HL-60 (cell line): ENCODE measurements around the gene ABCC1.
A peak's percentile ranks its signal among the peaks of the same experiment; 100 is the strongest.

Source experiments
- DNase-seq, 2 experiments: peaks; one replicate each; pipeline ENCODE4 v3.0.0-alpha.2; 2010 to 2020; ENCODE audit warnings: low read depth in 1 of 2, low spot score in 1 of 2
- H3K27ac ChIP-seq: fragments of 250-450 bp; sonication (Bioruptor Pico); replicated peaks from 2 replicates; pipeline ENCODE4 v1.5.1; 2020; ENCODE audit warnings: mild to moderate bottlenecking, moderate library complexity
- H3K27me3 ChIP-seq: fragments of 250-450 bp; sonication (Bioruptor Pico); 2 replicates; pipeline ENCODE4 v1.5.1; 2021; ENCODE audit warnings: mild to moderate bottlenecking, moderate library complexity; ENCODE audit not compliant: insufficient read depth, poor library complexity, severe bottlenecking
- H3K4me3 ChIP-seq: replicated peaks from 2 replicates; pipeline ENCODE4 v1.5.1; 2011; ENCODE audit warnings: mild to moderate bottlenecking, control low read depth, low read length; ENCODE audit not compliant: insufficient read depth
- GABPA ChIP-seq: IDR thresholded peaks from 2 replicates; pipeline ENCODE4 v1.6.1; 2012; ENCODE audit warnings: low read depth
- POLR2AphosphoS5 ChIP-seq: IDR thresholded peaks from 2 replicates; pipeline ENCODE4 v1.6.1; 2012; ENCODE audit warnings: low read depth
- SPI1 ChIP-seq: IDR thresholded peaks from 2 replicates; pipeline ENCODE4 v1.6.1; 2012; ENCODE audit warnings: low read depth, mild to moderate bottlenecking, borderline replicate concordance
- TF ChIP-seq, protein P1 (sequence below): IDR thresholded peaks from one replicate; pipeline ENCODE4 v1.5.1; 2011; ENCODE audit warnings: low read length, control low read depth, inconsistent platforms; ENCODE audit not compliant: insufficient read depth
- TF ChIP-seq, protein P2 (sequence below): IDR thresholded peaks from 2 replicates; pipeline ENCODE4 v1.6.1; 2012; ENCODE audit warnings: low read depth; ENCODE audit not compliant: insufficient replicate concordance

The ABCC1 gene

DNA sequence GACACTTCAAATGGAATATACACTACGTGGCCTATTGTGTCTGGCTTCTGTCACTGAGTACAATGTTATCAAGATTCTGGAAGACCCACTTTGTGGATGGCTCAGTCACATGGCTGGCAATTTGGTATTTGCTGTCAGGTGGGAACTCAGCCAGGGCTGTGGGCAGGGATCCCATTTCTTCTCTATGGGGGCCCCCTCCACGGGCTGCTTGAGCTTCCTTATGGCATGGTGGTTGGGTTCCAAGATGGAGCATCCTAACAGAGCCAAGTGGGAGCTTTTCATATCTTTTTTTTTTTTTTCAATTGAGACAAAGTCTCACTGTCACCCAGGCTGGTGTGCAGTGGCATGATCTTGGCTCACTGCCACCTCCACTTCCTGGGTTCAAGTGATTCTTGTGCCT, 43.0 kb upstream of the ABCC1 start:
- TF ChIP-seq, protein P1, sequence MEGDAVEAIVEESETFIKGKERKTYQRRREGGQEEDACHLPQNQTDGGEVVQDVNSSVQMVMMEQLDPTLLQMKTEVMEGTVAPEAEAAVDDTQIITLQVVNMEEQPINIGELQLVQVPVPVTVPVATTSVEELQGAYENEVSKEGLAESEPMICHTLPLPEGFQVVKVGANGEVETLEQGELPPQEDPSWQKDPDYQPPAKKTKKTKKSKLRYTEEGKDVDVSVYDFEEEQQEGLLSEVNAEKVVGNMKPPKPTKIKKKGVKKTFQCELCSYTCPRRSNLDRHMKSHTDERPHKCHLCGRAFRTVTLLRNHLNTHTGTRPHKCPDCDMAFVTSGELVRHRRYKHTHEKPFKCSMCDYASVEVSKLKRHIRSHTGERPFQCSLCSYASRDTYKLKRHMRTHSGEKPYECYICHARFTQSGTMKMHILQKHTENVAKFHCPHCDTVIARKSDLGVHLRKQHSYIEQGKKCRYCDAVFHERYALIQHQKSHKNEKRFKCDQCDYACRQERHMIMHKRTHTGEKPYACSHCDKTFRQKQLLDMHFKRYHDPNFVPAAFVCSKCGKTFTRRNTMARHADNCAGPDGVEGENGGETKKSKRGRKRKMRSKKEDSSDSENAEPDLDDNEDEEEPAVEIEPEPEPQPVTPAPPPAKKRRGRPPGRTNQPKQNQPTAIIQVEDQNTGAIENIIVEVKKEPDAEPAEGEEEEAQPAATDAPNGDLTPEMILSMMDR = no peak
- TF ChIP-seq SPI1 (no peak), POLR2AphosphoS5 (no peak), GABPA (no peak)
- TF ChIP-seq, protein P2, sequence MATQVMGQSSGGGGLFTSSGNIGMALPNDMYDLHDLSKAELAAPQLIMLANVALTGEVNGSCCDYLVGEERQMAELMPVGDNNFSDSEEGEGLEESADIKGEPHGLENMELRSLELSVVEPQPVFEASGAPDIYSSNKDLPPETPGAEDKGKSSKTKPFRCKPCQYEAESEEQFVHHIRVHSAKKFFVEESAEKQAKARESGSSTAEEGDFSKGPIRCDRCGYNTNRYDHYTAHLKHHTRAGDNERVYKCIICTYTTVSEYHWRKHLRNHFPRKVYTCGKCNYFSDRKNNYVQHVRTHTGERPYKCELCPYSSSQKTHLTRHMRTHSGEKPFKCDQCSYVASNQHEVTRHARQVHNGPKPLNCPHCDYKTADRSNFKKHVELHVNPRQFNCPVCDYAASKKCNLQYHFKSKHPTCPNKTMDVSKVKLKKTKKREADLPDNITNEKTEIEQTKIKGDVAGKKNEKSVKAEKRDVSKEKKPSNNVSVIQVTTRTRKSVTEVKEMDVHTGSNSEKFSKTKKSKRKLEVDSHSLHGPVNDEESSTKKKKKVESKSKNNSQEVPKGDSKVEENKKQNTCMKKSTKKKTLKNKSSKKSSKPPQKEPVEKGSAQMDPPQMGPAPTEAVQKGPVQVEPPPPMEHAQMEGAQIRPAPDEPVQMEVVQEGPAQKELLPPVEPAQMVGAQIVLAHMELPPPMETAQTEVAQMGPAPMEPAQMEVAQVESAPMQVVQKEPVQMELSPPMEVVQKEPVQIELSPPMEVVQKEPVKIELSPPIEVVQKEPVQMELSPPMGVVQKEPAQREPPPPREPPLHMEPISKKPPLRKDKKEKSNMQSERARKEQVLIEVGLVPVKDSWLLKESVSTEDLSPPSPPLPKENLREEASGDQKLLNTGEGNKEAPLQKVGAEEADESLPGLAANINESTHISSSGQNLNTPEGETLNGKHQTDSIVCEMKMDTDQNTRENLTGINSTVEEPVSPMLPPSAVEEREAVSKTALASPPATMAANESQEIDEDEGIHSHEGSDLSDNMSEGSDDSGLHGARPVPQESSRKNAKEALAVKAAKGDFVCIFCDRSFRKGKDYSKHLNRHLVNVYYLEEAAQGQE = no peak
- Histone ChIP-seq H3K27ac (no peak overlapping the region), H3K4me3 (no peak overlapping the region), H3K27me3 (no peaks in the 10 kb centered on the region)
- no peak for DNase-seq

DNA sequence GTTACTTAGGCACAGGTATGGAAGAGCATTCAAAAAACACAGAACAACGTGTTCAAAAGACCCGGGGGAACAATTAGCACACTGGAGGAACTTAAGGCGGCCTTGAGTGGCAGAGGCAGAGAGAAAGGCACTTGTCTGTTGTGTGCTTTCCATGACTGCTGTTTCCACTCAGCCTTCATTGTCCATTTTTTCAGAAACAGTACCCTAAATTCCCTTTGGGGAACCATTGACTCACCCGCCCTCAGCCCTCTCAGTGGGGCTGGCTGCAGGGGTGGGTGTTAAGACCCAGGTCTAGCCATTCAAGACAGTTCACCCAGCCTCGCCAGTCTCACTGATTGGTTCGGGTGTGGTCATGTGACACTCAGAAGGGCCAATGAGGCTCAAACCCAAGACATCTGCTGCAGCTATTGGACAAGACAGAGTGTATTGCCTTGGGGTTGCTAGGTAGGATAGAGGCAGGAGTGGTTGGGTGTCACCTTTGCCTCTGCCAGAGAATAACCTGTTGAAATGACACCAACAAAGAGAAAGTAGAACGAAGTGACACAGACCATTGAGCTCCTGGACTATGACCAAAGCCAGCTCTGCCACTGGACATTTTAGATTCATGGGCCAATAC, 41.4 kb upstream of the ABCC1 start:
- H3K27ac ChIP-seq = no peak overlapping the region
- DNase-seq = peak in 1 of 2 experiments; percentile 13
- H3K27me3 ChIP-seq = no peaks in the 10 kb centered on the region
- H3K4me3 ChIP-seq = no peak overlapping the region
- TF ChIP-seq SPI1 (no peak), POLR2AphosphoS5 (no peak), GABPA (no peak)
- TF ChIP-seq, protein P1 = no peak
- TF ChIP-seq, protein P2 = no peak

DNA sequence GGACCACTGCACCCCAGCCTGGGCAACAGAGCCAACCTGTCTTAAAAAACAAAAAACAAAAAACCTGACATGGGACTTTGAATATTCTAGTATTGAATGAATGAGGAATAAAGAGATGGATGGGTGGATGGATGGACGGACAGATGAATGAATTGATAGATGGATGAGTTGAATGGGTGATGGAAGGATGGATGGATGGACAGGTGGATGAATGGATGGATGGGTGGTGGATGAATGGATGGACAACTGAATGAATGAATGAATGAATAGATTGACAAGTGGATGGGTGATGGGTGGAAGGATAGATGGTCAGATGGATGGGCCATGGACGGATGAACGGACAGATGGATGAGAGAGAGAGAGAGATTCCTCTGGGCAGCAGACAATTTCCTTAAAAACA, 38.2 kb upstream of the ABCC1 start:
- H3K27ac ChIP-seq = no peak overlapping the region
- H3K27me3 ChIP-seq = no peaks in the 10 kb centered on the region
- no peak for DNase-seq
- H3K4me3 ChIP-seq = no peak overlapping the region
- TF ChIP-seq, protein P1 = no peak
- no peak for TF ChIP-seq POLR2AphosphoS5
- TF ChIP-seq SPI1 = no peak
- TF ChIP-seq, protein P2 = no peak
